Pons (tissue), 1 donor: ENCODE data around the gene PHF5A.

Experiments used
- DNase-seq: peaks from one replicate; pipeline ENCODE4 v3.0.0-alpha.2; 2016; ENCODE audit warnings: low spot score

PHF5A gene

GRCh38 chr22:41488076-41488475 is 19.6 kb upstream of the PHF5A start:
- no peak for DNase-seq

- DNase-seq: no peak
These were observed 18.8 kb upstream of the PHF5A start for GRCh38 chr22:41487037-41487935.

DNA sequence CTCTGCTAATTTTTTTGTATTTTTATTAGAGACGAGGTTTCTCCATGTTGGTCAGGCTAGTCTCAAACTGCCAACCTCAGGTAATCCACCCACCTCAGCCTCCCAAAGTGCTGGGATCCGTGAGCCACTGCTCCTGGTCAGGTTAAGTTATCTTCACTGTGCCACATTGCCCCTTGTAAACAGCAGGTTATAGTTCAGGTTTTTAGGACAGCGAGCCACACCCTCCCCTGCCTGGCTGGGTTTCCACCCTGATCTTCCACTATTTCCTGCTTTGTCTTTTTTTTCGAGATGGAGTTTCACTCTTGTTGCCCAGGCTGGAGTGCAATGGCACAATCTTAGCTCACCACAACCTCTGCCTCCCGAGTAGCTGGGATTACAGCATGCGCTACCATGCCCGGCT is 16.5 kb upstream of the PHF5A start:
- DNase-seq: no peak

DNA sequence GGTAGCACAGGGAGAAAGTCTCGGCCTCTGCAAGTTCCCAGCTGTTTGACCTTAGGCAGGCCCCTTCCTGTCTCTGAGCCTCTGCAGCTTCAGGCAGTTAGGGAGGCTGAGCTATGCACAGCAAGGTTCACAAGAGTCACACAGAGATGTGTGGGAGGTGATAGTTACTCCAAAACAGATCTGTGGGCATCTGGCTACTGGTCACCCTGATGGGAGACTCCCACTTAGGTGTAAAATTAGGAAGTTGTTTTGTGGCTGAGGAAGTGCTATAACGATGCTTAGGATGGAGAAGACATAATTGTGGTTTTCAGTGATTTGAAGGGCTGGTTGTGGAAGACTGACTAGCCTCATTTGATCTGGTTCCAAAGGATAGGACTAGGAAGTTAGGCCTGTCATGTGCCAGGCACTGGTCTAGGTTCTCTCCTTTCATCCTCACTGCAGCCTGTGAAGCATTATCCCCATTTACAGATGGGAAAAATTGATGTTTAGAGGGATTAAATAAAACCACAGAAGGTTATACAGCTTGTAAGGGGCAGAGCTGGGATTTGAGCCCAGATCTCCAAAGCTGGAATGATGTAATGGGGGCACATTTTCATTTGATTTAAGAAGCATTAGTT is 13.9 kb upstream of the PHF5A start:
- DNase-seq: no peak

GRCh38 chr22:41481925-41482318 is 13.4 kb upstream of the PHF5A start:
- DNase-seq: no peak

DNA sequence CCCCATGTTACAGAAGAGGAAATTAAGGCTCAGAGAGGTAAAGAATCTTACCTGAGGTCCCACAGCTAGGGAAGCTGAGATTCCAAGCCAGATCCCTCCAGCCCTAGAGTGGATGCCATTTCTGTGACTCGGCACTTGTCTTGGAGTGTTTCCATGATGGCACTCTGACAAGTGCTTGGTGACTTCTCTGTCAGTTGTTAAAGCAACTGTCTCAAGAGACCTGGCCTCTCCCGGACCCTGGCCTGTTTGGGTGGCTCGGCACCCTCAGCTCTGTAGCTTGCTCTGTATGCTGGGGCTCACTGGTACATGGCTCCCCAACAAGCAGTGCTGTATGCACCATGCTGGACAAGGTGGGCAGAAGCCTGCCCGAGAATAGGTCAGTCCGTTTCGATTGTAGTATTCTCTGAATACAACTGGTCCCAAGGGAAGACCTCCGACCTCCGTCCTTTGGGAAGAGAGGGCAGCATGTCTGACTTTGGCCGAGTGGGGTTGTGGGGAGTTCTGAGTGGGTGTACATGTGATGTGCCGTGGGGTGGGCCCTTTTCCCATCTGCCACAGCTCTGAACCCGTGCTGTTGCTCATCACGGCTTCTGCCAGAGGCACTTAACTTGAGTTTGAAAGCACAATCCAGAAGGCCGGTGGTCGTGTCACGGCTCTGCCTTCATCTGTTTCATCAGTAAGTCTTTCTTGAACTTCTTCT is 12.8 kb upstream of the PHF5A start:
- peak; percentile 62 for DNase-seq

GRCh38 chr22:41480397-41480735 is 11.9 kb upstream of the PHF5A start:
- no peak for DNase-seq

DNA sequence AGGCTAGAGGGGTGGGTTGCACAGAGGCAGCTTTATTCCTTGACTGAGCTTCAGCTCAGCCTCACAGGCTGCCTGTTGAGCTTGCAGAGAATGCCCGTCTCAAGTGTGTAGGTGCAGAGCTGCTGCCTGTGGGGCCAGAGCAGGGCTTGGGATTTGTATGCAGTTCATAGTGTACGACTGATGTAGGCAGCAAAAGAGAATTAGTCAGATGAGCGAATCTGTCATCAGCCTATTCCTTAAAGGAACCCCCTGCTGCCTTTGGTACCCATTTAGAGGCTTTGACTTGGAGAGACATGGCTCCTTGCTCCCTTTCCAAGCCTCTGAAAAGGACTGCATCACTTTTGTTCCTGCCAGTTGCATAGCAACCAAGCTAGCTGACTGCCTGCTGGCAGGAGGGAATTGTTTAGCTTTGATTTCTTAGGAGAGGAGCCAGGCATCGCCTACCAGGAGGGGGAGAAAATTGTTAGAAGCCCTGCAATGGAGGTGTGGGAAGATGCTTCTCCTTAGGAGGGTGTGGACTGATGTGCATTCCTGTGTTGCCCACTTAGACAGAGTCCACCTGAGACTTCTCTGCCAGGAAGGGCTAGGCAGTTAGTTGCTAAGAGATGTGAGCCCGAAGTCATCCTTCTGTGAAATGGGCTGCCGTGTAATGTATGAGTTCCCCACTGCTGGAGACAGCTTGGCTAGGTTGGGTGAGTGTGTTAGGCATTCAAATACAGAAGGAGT is 11.3 kb upstream of the PHF5A start:
- peak; percentile 82 for DNase-seq

DNA sequence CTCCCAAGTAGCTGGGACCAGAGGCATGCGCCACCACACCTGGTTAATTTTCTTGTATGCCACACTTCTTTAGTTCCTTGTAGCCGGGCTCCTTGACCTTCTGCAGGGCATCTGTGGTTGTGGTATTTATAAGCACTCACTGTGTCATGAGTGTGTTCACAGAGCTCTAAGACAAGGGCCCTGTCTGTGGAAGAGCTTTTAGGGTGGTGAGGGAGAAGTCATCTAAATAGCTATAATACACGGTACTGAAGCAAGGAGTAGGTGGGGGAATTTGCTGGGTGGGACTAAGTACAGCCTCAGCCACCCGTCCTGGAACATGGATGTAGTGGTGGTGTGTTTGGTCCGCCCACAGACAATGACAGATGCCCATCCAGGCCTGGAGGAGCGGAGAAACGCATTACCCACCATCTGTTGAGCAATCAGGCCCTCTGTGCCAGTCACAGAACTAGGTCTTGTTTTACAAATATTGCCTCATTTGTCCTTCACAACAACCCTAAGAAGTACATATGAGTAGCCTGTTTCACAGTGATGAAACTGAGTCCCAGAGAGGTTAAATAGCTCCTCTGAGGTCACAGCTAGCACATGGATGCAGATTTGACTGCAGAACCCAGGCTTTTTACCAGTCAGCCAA is 10.5 kb upstream of the PHF5A start:
- no peak for DNase-seq

GRCh38 chr22:41478473-41478872 is 10.0 kb upstream of the PHF5A start:
- DNase-seq: no peak

GRCh38 chr22:41474872-41475451 is 6.5 kb upstream of the PHF5A start:
- DNase-seq: no peak

GRCh38 chr22:41471568-41471967 is 3.1 kb upstream of the PHF5A start:
- no peak for DNase-seq

GRCh38 chr22:41470886-41471285 is 2.4 kb upstream of the PHF5A start:
- no peak for DNase-seq

DNA sequence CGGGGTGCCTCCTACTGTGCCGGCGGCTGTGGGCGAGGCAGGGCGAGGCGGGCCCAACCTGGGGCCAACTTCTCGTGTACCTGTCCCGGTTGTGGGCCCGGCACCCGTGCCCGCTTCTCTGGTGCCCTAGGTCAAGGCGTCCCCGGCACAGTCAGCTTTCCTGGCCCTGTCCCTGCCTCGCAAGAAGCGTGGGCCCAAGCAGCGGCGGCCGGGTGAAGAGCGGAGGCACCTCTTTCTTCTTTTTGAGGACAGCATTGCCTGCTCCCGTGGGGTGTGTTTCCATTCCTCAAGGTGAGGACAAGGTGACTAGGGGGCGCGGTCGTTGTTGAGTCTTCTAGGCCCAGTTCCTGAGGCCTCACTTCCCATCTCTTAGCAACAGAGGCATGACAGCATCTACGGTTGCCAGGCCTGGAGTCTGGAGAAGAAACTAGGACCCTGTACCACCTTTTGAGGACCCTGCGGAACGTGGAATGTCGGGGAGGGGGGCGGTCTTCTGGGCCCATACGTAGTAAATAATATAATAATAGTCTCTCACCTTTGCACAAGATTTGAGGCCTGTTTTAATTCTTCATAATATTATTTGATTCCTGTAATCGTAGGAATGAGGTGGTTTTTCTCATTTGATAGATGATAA is 843 bp upstream of the PHF5A start:
- DNase-seq: peak; percentile 30

- DNase-seq: no peak
These were observed 6.6 kb downstream of the PHF5A start for GRCh38 chr22:41461901-41462300.

- peak; percentile 72 for DNase-seq
These were observed 8.4 kb downstream of the PHF5A start for GRCh38 chr22:41460071-41460470.

GRCh38 chr22:41459431-41459830 is 9.1 kb downstream of the PHF5A start:
- DNase-seq: no peak

GRCh38 chr22:41458161-41458728 is 10.2 kb downstream of the PHF5A start:
- no peak for DNase-seq

GRCh38 chr22:41448189-41448808 is 20.2 kb downstream of the PHF5A start:
- DNase-seq: peak; percentile 100
